Fibroblast of lung (primary cell): ENCODE measurements around the gene RCOR1. TPM values are rescaled to one million over a fixed set of nuclear protein-coding genes. Genes with fewer than 3 reads are reported as not detected.

Experiments used
- DNase-seq, 2 donors: peaks; one replicate each; pipeline versions ENCODE4 v3.0.0 to v3.0.0-alpha.2; 2010; ENCODE audit warnings: low read depth in 2 of 2
- H2AFZ ChIP-seq: 2 replicates; pipeline ENCODE4 v1.5.1; 2012; ENCODE audit warnings: low read length, control low read depth, inconsistent platforms
- H3K27ac ChIP-seq: 2 replicates; pipeline ENCODE4 v1.5.1; 2011; ENCODE audit warnings: low read length, control low read depth; ENCODE audit not compliant: insufficient read depth
- H3K27me3 ChIP-seq: 2 replicates; pipeline ENCODE4 v1.5.1; 2011; ENCODE audit warnings: mild to moderate bottlenecking, low read length; ENCODE audit not compliant: control insufficient read depth, insufficient read depth
- H3K36me3 ChIP-seq: 2 replicates; pipeline ENCODE4 v1.5.1; 2011; ENCODE audit warnings: low read length; ENCODE audit not compliant: control insufficient read depth, insufficient read depth
- H3K4me1 ChIP-seq: 2 replicates; pipeline ENCODE4 v1.5.1; 2011; ENCODE audit warnings: low read length; ENCODE audit not compliant: control insufficient read depth, insufficient read depth; ENCODE audit errors: extremely low read depth
- H3K4me2 ChIP-seq: 2 replicates; pipeline ENCODE4 v1.5.1; 2011; ENCODE audit warnings: low read length, control low read depth; ENCODE audit not compliant: insufficient read depth; ENCODE audit errors: extremely low read depth
- H3K4me3 ChIP-seq, 4 experiments: fragments of 200-600 bp in 1 of 4; sonication (generic) in 1 of 4; replicated peaks in 1 of 4; 2 replicates each; pipeline ENCODE4 v1.5.1; 2011 to 2016; ENCODE audit warnings: low read length in 4 of 4, low read depth in 3 of 4, mild to moderate bottlenecking in 3 of 4, control low read depth in 2 of 4, inconsistent platforms in 1 of 4, mixed read lengths in 1 of 4; ENCODE audit not compliant: insufficient read depth in 1 of 4; ENCODE audit errors: control extremely low read depth in 1 of 4
- H3K79me2 ChIP-seq: 2 replicates; pipeline ENCODE4 v1.5.1; 2012; ENCODE audit warnings: mild to moderate bottlenecking, low read length, inconsistent platforms; ENCODE audit not compliant: control insufficient read depth, insufficient read depth
- H3K9ac ChIP-seq: 2 replicates; pipeline ENCODE4 v1.5.1; 2011; ENCODE audit warnings: mild to moderate bottlenecking, low read length, control low read depth; ENCODE audit not compliant: insufficient read depth
- H3K9me3 ChIP-seq: 2 replicates; pipeline ENCODE4 v1.5.1; 2012; ENCODE audit warnings: low read depth, low read length; ENCODE audit not compliant: control insufficient read depth, insufficient read depth
- H4K20me1 ChIP-seq: 2 replicates; pipeline ENCODE4 v1.5.1; 2011; ENCODE audit warnings: low read length; ENCODE audit not compliant: control insufficient read depth, insufficient read depth; ENCODE audit errors: extremely low read depth
- CTCF ChIP-seq, 2 donors: IDR thresholded peaks in 1 of 2; conservative IDR thresholded peaks in 1 of 2; 1 replicate in 1 of 2; 2 replicates in 1 of 2; pipeline ENCODE4 v1.5.1; 2011 to 2012; ENCODE audit warnings: low read length in 2 of 2, control low read depth in 1 of 2, inconsistent platforms in 1 of 2, low read depth in 1 of 2, mild to moderate bottlenecking in 1 of 2
- EZH2 ChIP-seq: IDR thresholded peaks from 2 replicates; pipeline ENCODE4 v1.5.1; 2012; ENCODE audit warnings: low read length, control low read depth, mild to moderate bottlenecking; ENCODE audit errors: missing control alignments
- polyA plus RNA-seq, 2 donors: library from polyadenylated mRNA; depleted of rRNA in 1 of 2; stranded (reverse) in 1 of 2; unstranded in 1 of 2; fragments of >200 nt; gene quantifications; 2 replicates each; pipeline ENCODE4 v1.2.1, GENCODE V29; 2011 to 2012; ENCODE audit warnings: missing spikeins in 1 of 2
- total RNA-seq: library from RNA; depleted of rRNA; stranded (reverse); fragments of >200 nt; gene quantifications from 2 replicates; pipeline ENCODE4 v1.2.1, GENCODE V29; 2014

The RCOR1 gene
- total and polyA plus RNA-seq, 2 donors (not counting 1 experiment from before 2014, with no cell fraction given), result 11.4 to 19.6 TPM

GRCh38 chr14:102581193-102581592, 11.3 kb upstream of the RCOR1 start:
- no peak for DNase-seq
- H3K27ac ChIP-seq, result no peak overlapping the region
- no peaks in the 10 kb centered on the region for H3K79me2 ChIP-seq
- H3K4me2 ChIP-seq, result no peak overlapping the region
- H3K27me3 ChIP-seq, result no peaks in the 10 kb centered on the region
- H3K36me3 ChIP-seq, result no peaks in the 10 kb centered on the region
- H2AFZ ChIP-seq, result no peak overlapping the region
- H4K20me1 ChIP-seq, result no peaks in the 10 kb centered on the region
- H3K9ac ChIP-seq, result no peak overlapping the region
- H3K9me3 ChIP-seq, result no peaks in the 10 kb centered on the region
- no peak overlapping the region for H3K4me3 ChIP-seq
- no peaks in the 10 kb centered on the region for H3K4me1 ChIP-seq
- no peak for TF ChIP-seq EZH2
- no peak for TF ChIP-seq CTCF (conservative IDR thresholded peaks at IDR 0.05 in 1 of 2, IDR thresholded peaks at IDR 0.05 in 1 of 2; ENCODE audit: low read depth in 1 of 2, low read length in 2 of 2)

DNA sequence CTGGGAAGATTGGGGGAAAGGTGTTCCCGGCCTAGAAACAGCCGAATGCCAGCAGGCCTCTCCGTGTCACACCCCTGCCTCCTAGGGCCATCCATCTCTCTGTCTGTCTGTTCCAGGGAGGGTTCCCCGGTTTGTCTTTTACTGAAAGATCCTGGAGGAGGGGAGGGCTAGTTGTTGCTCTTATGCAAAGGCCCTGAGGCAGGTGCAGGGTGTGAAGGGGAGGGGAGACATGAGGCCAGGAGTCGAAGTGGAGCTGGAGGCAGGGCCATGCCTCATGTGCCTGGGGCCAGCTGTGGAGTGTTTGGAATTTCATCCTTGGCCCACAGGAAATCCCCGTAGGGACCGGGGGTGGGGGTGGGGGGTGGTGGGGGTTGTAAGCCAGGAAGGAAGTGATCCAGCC, 8.7 kb upstream of the RCOR1 start:
- H2AFZ ChIP-seq, result no peak overlapping the region

More for the DNA sequence above, 8.7 kb upstream of the RCOR1 start:
- Histone ChIP-seq H4K20me1 (no peaks in the 10 kb centered on the region), H3K4me2 (no peak overlapping the region), H3K4me1 (no peaks in the 10 kb centered on the region), H3K9ac (no peak overlapping the region), H3K4me3 (no peak overlapping the region), H3K36me3 (no peaks in the 10 kb centered on the region), H3K27me3 (no peaks in the 10 kb centered on the region), H3K9me3 (no peaks in the 10 kb centered on the region), H3K27ac (no peak overlapping the region), H3K79me2 (no peaks in the 10 kb centered on the region)
- DNase-seq, result no peak
- TF ChIP-seq CTCF (conservative IDR thresholded peaks at IDR 0.05 in 1 of 2, IDR thresholded peaks at IDR 0.05 in 1 of 2; ENCODE audit: low read depth in 1 of 2, low read length in 2 of 2) (no peak), EZH2 (no peak)
